ENCODE results near the gene ANGPTL2.

The ANGPTL2 gene

DNA sequence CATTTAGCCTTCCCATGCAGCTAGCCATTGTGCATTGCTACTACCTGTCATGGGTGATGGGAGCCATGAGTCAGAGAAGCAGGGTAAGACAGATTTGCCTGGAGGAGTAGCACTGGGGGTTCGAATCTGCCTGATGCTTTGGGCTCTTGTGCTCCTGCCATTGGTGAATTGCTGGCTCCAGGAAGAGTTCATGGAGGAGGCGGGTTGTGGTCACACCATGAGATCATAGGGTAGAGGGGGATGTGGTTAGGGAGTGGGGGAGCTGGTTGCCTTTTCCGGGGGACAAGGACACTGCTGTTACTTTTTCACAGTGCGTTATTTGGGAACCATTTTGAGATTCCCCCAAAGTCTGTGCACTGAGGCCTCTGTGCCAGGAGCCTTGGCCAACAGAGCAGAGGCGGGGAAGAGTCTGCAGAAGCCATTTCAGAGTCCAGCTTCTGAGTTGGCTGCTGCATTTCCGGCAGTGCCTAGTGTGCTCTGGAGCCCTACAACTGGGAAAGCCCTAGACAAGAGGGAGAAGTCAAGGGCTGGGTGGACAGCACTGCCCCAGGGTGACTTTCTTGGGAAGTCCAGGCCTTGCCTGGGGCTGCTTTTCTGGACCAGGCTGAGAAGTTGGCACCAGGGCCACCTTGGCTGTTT is 6.2 kb downstream of the ANGPTL2 start:
- TF ChIP-seq, protein P1, sequence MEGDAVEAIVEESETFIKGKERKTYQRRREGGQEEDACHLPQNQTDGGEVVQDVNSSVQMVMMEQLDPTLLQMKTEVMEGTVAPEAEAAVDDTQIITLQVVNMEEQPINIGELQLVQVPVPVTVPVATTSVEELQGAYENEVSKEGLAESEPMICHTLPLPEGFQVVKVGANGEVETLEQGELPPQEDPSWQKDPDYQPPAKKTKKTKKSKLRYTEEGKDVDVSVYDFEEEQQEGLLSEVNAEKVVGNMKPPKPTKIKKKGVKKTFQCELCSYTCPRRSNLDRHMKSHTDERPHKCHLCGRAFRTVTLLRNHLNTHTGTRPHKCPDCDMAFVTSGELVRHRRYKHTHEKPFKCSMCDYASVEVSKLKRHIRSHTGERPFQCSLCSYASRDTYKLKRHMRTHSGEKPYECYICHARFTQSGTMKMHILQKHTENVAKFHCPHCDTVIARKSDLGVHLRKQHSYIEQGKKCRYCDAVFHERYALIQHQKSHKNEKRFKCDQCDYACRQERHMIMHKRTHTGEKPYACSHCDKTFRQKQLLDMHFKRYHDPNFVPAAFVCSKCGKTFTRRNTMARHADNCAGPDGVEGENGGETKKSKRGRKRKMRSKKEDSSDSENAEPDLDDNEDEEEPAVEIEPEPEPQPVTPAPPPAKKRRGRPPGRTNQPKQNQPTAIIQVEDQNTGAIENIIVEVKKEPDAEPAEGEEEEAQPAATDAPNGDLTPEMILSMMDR (IDR thresholded peaks at IDR 0.05): no peak

DNA sequence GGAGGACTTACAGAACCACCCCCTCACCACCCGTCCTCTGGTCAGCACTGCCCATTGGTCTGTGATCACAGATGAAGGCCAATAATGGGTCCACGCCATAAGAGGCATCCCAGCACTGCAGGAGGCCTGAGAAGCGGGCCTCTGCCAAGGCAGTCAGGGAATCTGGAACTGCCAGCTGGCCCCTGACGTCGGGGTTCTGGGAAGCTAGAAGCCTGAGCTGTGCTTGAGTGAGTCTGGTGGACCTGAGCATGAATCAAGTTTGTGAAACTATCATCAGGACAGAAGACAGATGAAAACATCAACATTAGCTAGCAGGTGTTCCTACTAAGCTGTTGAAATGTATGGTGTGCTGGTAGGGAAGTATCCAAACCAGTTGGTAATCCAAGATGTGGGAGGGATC is 7.8 kb downstream of the ANGPTL2 start:
- TF ChIP-seq, protein P1 (IDR thresholded peaks at IDR 0.05): no peak

DNA sequence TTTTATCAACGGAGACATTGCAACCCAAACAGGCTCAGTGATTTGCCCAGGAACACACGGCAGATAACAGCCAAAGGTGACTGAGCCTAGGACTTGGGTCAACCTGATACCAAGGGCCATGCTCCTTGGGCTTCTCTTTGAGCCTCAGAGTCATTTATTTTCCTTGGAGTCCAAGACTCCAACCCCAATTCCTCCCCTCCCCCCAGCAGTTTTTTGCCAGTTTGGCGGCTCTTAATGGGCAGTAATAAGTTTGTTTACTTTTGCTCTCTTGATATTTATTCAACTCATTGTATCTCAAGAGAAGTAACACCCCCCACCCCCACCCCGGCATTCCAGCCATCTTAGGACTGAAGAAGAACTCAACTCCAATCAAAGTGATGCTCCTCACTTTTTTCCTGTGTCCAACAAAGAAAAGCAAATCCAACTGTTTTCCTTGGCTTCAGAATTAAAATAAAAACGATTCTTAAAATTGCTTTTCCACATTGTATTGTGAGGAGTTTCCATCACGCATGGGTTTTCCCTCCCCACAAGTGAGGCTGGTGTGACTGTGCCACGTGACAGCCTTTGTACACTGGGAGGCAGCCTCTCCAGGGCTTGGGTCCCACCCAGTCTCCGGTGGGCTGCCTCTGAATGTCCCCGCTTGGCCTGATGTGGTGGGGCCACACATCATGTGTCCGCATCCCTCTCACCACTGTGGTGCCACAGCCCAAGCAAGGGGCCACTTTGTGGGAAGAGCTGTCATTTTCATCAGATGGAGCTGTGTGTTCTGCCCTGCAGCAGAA is 9.1 kb downstream of the ANGPTL2 start:
- TF ChIP-seq, protein P1 (IDR thresholded peaks at IDR 0.05): no peak

DNA sequence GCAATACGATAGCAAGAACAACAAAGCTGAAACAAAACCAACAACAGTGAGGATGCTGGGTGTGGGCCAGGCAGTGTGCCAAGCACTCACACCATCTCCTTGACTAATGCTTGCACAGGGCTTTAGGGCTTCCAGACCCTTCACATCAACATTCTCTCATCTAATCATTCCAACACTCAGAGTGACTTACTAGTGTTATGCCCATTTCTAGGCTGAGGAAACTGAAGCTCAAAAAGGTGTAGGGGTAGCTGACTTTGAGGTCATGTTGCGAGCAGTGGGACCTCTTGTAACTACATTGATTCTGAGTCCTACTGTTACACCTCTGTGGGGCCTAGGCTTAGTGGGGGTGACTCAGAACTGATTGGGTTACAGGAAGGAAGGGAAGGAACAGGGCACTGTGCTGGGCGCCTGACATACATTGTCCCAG is 9.7 kb downstream of the ANGPTL2 start:
- TF ChIP-seq, protein P1 (IDR thresholded peaks at IDR 0.05): no peak

DNA sequence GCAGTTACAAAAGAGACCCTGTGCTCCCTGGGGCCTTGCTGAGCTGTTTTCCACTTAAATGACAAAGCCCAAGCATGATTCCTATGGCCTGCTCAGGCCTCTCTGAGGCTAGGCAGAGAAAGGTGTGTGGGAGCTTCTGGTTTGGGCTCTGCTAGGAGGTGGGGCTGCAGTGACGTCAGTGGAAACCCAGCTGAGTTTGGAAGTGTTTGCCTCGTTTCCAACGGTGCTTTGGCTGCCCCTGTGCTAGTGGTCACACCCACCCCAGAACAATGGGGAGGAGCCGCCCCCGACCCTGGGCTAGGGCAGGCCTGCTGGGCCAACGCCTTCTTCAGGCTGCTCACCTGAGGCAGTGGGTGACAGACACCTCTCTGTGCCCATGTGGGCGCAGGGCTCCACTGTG is 10.4 kb downstream of the ANGPTL2 start:
- TF ChIP-seq, protein P1 (IDR thresholded peaks at IDR 0.05): no peak

DNA sequence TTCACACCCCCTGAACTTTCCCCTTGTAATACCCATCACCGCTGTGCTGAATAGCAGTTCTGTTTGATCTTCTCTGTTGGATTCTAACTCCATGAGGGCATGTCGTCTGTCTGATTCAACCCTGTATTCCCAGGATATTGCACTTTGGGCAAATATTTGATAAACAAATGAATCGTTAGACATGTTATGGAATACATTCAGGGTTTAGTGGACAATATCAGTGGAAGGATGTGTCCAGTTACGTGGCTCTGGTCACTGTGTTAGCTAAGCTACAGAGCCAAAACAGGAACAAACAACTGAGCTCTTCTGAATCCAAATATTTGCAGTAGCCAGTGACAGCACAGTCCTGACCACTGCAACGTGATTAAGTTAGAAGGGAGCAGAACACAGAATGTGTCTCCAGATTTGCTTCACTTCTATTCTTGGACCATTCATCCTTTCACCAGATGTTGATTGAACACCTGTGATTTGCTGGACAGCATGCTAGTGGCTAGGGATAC is 13.2 kb downstream of the ANGPTL2 start:
- TF ChIP-seq, protein P1 (IDR thresholded peaks at IDR 0.05): no peak

DNA sequence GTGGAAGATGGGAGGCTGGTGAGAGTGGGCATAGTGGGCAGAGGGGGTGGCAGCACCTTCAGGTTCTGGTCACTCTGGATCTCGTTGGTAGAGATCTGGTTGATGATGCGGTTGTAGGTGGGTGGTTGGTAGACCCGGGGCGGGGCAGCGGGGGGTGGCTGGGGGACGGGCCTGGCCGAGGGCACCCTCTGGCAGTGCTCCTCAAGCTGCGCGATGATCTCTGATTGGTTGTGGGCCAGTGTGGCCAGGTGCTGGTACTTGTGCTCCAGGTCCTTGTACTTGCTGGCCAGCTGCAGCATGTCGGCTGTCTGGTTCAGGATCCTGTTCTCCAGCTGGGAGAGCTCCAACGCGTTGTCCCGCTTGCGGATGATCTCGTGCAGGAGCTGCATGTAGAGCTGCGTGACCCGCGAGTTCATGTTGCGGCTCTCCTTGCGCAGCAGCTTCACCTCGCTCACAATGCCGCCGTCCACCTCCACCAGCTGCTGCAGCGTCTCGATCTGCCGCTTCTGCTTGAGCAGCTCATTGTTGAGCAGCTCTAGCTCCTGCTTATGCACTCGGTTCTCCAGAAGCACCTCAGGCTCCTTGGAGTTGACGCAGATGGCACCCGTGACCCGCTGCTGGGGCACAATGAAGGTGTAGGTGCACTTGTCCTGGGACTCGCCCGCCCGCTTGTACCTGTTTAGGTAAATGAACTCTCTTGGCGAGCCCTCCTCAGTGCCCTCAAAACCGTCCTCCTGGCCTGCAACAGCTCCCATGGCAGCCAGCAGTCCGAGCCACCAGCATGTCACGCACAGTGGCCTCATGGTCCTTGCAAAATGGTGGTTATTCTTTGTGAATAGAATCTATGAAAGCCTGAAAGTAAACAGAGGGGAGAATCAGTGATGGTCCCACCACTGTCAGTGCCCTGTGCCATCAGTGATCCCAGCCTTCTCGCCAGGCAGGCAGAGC is 14.2 kb downstream of the ANGPTL2 start:
- TF ChIP-seq, protein P1 (IDR thresholded peaks at IDR 0.05): no peak
